HG03159 (cell line): ENCODE results near the gene TICRR.

Experiments
- ATAC-seq: cut with Tn5 transposase; IDR thresholded peaks from one replicate; pipeline ENCODE4 v1.9.1; 2021; ENCODE audit warnings: mild to moderate bottlenecking, moderate library complexity; ENCODE audit not compliant: unreplicated experiment

The TICRR gene

DNA sequence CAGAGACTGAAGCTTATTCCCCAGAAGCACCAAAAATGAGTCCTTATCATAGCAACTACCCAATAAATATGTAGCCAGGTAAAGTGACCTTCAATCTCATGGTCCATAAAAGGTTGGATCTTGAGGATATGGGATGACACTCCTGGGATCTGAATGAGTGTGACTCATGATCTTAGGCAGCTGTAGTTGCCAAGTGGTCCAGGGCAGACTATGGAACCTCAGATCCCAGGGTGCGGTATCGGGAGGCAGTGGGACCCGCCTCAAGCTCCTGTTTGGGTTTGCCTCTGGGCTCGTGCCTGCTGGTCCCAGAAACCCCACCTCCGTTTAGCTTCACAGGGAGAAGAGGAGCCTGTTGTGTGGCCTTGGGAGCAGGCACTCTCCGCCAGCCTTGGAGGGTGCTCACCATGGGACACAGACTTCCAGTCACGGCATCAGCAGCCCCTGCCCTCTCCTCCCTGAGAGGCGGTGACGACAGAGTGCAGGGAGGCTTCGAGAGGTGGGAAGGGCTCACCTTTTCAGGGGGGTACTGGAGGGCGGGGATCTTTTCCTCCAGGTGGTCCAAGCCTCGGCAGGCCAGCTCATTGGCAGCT lies 95.8 kb downstream of the TICRR start:
- ATAC-seq = no peak

GRCh38 chr15:89671687-89672086 lies 96.4 kb downstream of the TICRR start:
- ATAC-seq = no peak

GRCh38 chr15:89672221-89673164 lies 97.2 kb downstream of the TICRR start:
- no peak for ATAC-seq

DNA sequence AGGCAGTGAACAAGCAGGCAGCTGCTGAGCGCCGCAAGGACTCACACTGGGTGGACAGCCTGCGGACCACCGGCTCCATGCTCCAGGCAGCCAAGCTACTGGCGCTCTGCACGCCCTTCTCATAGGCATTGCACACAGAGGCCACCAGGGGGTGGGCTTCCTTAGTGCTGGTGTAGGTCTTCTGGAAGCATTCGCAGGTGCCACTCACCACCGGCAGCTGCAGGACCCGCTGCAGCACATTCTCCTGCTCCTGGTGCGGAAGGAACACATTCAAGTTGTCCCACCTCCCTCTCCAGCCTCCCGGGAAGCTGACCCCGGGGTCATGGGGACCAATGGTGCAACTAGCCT lies 97.9 kb downstream of the TICRR start:
- ATAC-seq = no peak

- ATAC-seq = no peak
Measured at GRCh38 chr15:89674526-89674925, 99.3 kb downstream of the TICRR start.

DNA sequence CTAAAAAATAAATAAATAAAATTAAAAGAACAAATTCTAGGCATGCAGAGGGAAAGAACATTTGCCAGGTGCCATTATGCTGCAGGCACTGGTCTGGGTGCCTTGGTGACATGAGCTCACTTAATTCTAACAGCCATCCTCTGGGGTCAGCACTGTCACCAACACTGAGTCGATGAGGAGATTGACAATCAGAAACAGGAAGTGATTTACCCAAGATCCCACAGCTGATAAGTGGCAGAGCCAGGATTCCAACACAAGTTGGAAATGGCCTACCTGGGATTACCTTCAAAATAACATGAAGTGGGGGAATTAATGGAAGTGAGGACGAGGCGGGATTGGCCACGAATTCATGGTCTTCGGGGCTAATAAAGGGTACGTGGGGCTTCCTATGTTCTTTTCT lies 100.3 kb downstream of the TICRR start:
- ATAC-seq = no peak

GRCh38 chr15:89677381-89677780 lies 102.1 kb downstream of the TICRR start:
- no peak for ATAC-seq
